ENCODE data around the gene ZBED2. TPM values are rescaled to one million over a fixed set of nuclear protein-coding genes. Genes with fewer than 3 reads are reported as not detected.

Gene ZBED2
- total and polyA plus RNA-seq, 4 donors, result not detected

GRCh38 chr3:111596328-111596727 lies 1.2 kb upstream of the ZBED2 start:
- Histone ChIP-seq H3K9me3 (ENCODE audit: control insufficient read depth, low read length) (no peaks in the 10 kb centered on the region), H3K4me3 (ENCODE audit: low read length in 2 of 2) (no peak overlapping the region), H3K36me3 (ENCODE audit: control insufficient read depth in 1 of 2, insufficient read depth in 2 of 2, low read length in 1 of 2) (no peaks in the 10 kb centered on the region), H3K27ac (ENCODE audit: low read depth in 1 of 2, low read length in 2 of 2) (no peak overlapping the region), H3K4me1 (ENCODE audit: control insufficient read depth in 1 of 2, insufficient read depth in 2 of 2, low read length in 2 of 2) (no peaks in the 10 kb centered on the region), H3K27me3 (ENCODE audit: control insufficient read depth in 1 of 2, insufficient read depth in 2 of 2, low read length in 1 of 2) (no peaks in the 10 kb centered on the region)
- intact Hi-C loops (cut with DNase I), result no loop called here
- WGBS, 2 donors, result 78 to 86% methylated on average over 4 of the region's 4 CpGs
- ATAC-seq (ENCODE audit: low FRiP score) (no peak), DNase-seq (no peak)

DNA sequence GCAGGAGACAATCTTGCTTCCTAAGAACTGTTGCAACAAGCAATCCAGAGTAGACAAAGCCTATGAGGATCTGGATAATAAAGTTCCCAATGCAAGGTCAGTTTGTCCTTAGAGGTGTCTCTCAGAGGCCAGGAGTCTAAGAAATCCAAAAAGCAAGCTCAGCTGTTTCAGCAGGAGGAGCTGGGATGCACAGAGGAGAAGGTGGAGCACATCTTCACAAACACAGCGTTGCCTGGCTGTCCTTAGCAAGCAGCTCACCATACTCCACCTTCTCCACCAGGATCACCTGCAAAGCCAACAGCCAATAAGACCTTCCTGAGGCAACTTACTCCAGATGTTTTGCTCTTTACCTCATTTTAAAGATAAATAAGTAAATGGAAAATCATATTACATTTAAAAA lies 365 bp downstream of the ZBED2 start:
- intact Hi-C loops (cut with DNase I), result no loop called here
- Histone ChIP-seq H3K27me3 (ENCODE audit: control insufficient read depth in 1 of 2, insufficient read depth in 2 of 2, low read length in 1 of 2) (no peaks in the 10 kb centered on the region), H3K9me3 (ENCODE audit: control insufficient read depth, low read length) (no peaks in the 10 kb centered on the region), H3K4me3 (ENCODE audit: low read length in 2 of 2) (no peak overlapping the region), H3K27ac (ENCODE audit: low read depth in 1 of 2, low read length in 2 of 2) (no peak overlapping the region), H3K4me1 (ENCODE audit: control insufficient read depth in 1 of 2, insufficient read depth in 2 of 2, low read length in 2 of 2) (no peaks in the 10 kb centered on the region), H3K36me3 (ENCODE audit: control insufficient read depth in 1 of 2, insufficient read depth in 2 of 2, low read length in 1 of 2) (no peaks in the 10 kb centered on the region)
- DNase-seq, result no peak
- WGBS, 2 donors, result 0% methylated on average over 1 of the region's 1 CpG
- no peak for ATAC-seq (ENCODE audit: low FRiP score)

GRCh38 chr3:111594205-111594604 lies 941 bp downstream of the ZBED2 start:
- no peaks in the 10 kb centered on the region for H3K9me3 ChIP-seq (ENCODE audit: control insufficient read depth, low read length)
- H3K27ac ChIP-seq (ENCODE audit: low read depth in 1 of 2, low read length in 2 of 2), result no peak overlapping the region
- intact Hi-C loops (cut with DNase I), result no loop called here
- no peaks in the 10 kb centered on the region for H3K36me3 ChIP-seq (ENCODE audit: control insufficient read depth in 1 of 2, insufficient read depth in 2 of 2, low read length in 1 of 2)
- 70 to 85% methylated on average over 2 of the region's 2 CpGs for WGBS, 2 donors
- no peak overlapping the region for H3K4me3 ChIP-seq (ENCODE audit: low read length in 2 of 2)
- no peaks in the 10 kb centered on the region for H3K4me1 ChIP-seq (ENCODE audit: control insufficient read depth in 1 of 2, insufficient read depth in 2 of 2, low read length in 2 of 2)
- ATAC-seq (ENCODE audit: low FRiP score) (no peak), DNase-seq (no peak)
- H3K27me3 ChIP-seq (ENCODE audit: control insufficient read depth in 1 of 2, insufficient read depth in 2 of 2, low read length in 1 of 2), result no peaks in the 10 kb centered on the region

GRCh38 chr3:111593666-111594065 lies 1.5 kb downstream of the ZBED2 start:
- ATAC-seq (ENCODE audit: low FRiP score) (peak; percentile 36), DNase-seq (no peak)
- H3K36me3 ChIP-seq (ENCODE audit: control insufficient read depth in 1 of 2, insufficient read depth in 2 of 2, low read length in 1 of 2), result no peaks in the 10 kb centered on the region
- H3K27me3 ChIP-seq (ENCODE audit: control insufficient read depth in 1 of 2, insufficient read depth in 2 of 2, low read length in 1 of 2), result no peaks in the 10 kb centered on the region
- no peaks in the 10 kb centered on the region for H3K9me3 ChIP-seq (ENCODE audit: control insufficient read depth, low read length)
- no peak overlapping the region for H3K27ac ChIP-seq (ENCODE audit: low read depth in 1 of 2, low read length in 2 of 2)
- intact Hi-C loops (cut with DNase I), result no loop called here
- 94 to 98% methylated on average over 9 of the region's 9 CpGs for WGBS, 2 donors
- H3K4me1 ChIP-seq (ENCODE audit: control insufficient read depth in 1 of 2, insufficient read depth in 2 of 2, low read length in 2 of 2), result no peaks in the 10 kb centered on the region
- no peak overlapping the region for H3K4me3 ChIP-seq (ENCODE audit: low read length in 2 of 2)

DNA sequence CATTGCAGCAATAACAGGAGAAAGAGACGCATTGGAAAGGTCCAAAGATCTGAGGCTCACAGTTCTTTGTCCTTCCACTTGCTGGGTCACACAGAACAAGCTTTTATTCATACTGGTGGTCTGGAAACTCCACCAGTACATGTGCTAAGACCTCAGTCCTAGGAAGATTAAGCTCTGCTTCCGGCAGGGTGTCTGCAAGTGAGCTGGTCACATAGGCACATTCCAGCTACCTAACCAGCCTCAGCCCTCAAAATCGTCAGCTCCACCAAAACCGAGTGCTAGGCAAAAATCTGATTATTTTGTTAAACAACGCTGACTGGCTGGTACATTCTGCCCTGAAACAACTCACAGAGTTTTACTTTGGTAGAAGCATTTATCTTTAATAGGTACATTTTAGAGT lies 2.2 kb downstream of the ZBED2 start:
- intact Hi-C loops (cut with DNase I), result no loop called here

DNA sequence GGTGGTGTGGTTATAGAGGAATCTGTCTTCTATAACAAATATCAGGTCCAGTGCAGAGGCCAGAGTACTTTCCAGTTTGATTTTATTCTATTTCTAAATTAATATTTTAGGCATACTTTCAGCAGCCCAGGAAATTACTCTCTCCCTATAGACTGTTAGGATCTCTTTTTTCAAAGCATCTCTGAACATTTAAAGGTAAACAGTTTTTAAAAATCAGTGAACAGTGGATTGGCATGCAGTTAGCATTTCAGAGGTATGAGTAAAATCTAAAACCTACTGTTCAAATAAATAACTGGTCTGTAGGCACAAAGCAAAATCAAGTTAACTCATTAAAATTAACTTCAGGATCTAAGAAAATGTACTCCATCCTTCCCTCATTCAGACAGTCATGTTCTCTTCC lies 3.0 kb downstream of the ZBED2 start:
- H3K9me3 ChIP-seq (ENCODE audit: control insufficient read depth, low read length), result peaks cover 1% of the 10 kb centered on the region
- H3K36me3 ChIP-seq (ENCODE audit: control insufficient read depth in 1 of 2, insufficient read depth in 2 of 2, low read length in 1 of 2), result no peaks in the 10 kb centered on the region
- H3K27me3 ChIP-seq (ENCODE audit: control insufficient read depth in 1 of 2, insufficient read depth in 2 of 2, low read length in 1 of 2), result no peaks in the 10 kb centered on the region
- DNase-seq, result no peak
- no peaks in the 10 kb centered on the region for H3K4me1 ChIP-seq (ENCODE audit: control insufficient read depth in 1 of 2, insufficient read depth in 2 of 2, low read length in 2 of 2)
- no peak overlapping the region for H3K4me3 ChIP-seq (ENCODE audit: low read length in 2 of 2)
- intact Hi-C loops (cut with DNase I), result no loop called here
- no peak for ATAC-seq (ENCODE audit: low FRiP score)
- no peak overlapping the region for H3K27ac ChIP-seq (ENCODE audit: low read depth in 1 of 2, low read length in 2 of 2)

More for the DNA sequence above, 2.2 kb downstream of the ZBED2 start:
- no peak overlapping the region for H3K4me3 ChIP-seq (ENCODE audit: low read length in 2 of 2)
- H3K9me3 ChIP-seq (ENCODE audit: control insufficient read depth, low read length), result no peaks in the 10 kb centered on the region
- ATAC-seq (ENCODE audit: low FRiP score) (no peak), DNase-seq (no peak)
- H3K27me3 ChIP-seq (ENCODE audit: control insufficient read depth in 1 of 2, insufficient read depth in 2 of 2, low read length in 1 of 2), result no peaks in the 10 kb centered on the region
- H3K36me3 ChIP-seq (ENCODE audit: control insufficient read depth in 1 of 2, insufficient read depth in 2 of 2, low read length in 1 of 2), result no peaks in the 10 kb centered on the region
- 57 to 70% methylated on average over 5 of the region's 5 CpGs for WGBS, 2 donors
- no peak overlapping the region for H3K27ac ChIP-seq (ENCODE audit: low read depth in 1 of 2, low read length in 2 of 2)
- H3K4me1 ChIP-seq (ENCODE audit: control insufficient read depth in 1 of 2, insufficient read depth in 2 of 2, low read length in 2 of 2), result no peaks in the 10 kb centered on the region

- H3K4me3 ChIP-seq (ENCODE audit: low read length in 2 of 2), result no peak overlapping the region
- DNase-seq, result no peak
- intact Hi-C loops (cut with DNase I), result no loop called here
- no peak for ATAC-seq (ENCODE audit: low FRiP score)
- no peaks in the 10 kb centered on the region for H3K4me1 ChIP-seq (ENCODE audit: control insufficient read depth in 1 of 2, insufficient read depth in 2 of 2, low read length in 2 of 2)
- H3K27ac ChIP-seq (ENCODE audit: low read depth in 1 of 2, low read length in 2 of 2), result no peak overlapping the region
- WGBS, 2 donors, result 87 to 91% methylated on average over 3 of the region's 3 CpGs
- H3K9me3 ChIP-seq (ENCODE audit: control insufficient read depth, low read length), result peaks cover 1% of the 10 kb centered on the region
- H3K36me3 ChIP-seq (ENCODE audit: control insufficient read depth in 1 of 2, insufficient read depth in 2 of 2, low read length in 1 of 2), result no peaks in the 10 kb centered on the region
- H3K27me3 ChIP-seq (ENCODE audit: control insufficient read depth in 1 of 2, insufficient read depth in 2 of 2, low read length in 1 of 2), result no peaks in the 10 kb centered on the region
These were observed 3.6 kb downstream of the ZBED2 start for GRCh38 chr3:111591555-111591954.

DNA sequence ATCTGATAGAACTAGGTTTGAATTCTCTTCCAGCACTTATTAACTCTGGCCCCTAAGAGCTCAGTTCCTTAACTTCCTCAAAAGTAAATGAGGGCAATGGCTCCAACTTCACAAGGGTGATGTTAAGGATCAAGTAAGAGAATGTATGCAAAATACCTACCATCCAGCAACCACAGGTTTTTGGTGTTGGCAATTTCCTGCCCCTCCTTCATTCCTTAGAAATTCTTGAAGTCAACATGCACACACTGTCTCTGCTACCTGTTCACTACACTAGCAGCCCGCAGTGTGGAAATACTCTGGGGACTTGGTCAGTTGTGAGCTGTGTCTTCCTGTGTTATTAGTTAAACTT lies 5.0 kb downstream of the ZBED2 start:
- Histone ChIP-seq H3K27me3 (ENCODE audit: control insufficient read depth in 1 of 2, insufficient read depth in 2 of 2, low read length in 1 of 2) (no peaks in the 10 kb centered on the region), H3K4me1 (ENCODE audit: control insufficient read depth in 1 of 2, insufficient read depth in 2 of 2, low read length in 2 of 2) (no peaks in the 10 kb centered on the region), H3K4me3 (ENCODE audit: low read length in 2 of 2) (no peak overlapping the region), H3K9me3 (ENCODE audit: control insufficient read depth, low read length) (peaks cover 1% of the 10 kb centered on the region), H3K27ac (ENCODE audit: low read depth in 1 of 2, low read length in 2 of 2) (no peak overlapping the region), H3K36me3 (ENCODE audit: control insufficient read depth in 1 of 2, insufficient read depth in 2 of 2, low read length in 1 of 2) (no peaks in the 10 kb centered on the region)
- intact Hi-C loops (cut with DNase I), result no loop called here
- ATAC-seq (ENCODE audit: low FRiP score) (no peak), DNase-seq (no peak)
- WGBS, 2 donors, result 38 to 62% methylated on average over 1 of the region's 1 CpG

DNA sequence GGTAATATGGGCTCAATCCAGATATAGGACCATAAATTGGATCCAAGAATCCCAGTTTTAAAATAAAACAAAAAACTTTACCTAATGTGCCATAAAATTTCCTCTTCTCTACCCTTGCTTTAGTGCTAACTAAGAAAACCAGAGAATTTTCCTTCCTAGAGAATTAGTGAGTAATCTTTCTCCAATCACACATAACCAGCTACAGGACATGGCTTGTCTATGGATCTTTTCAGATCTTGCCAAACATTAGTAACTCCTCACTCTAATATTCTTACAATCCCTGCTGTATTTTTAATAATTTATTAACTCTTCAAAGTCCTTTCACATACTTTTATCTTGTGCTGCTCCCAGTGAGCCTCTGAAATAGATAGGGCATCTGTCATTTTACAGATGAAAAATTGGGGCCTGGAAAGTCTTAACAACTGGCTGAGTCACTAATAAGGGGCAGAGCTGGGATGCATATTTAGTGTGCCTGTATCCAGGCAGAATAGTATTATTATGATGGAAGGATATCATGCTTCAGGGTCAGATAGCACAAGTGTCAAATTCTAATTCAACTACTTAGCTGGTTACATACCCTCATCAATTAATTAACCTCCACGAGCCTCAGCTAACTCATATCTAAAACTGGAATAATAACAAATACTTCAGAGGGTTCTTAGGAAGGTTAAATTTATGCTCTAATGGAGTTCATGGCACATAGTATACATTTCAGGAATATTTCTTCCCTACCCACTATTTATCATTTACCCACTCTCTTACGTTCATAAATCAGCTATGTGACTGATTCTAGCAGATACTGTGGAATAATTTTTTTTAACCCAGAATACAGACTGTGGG lies 5.6 kb downstream of the ZBED2 start:
- peaks cover 1% of the 10 kb centered on the region for H3K9me3 ChIP-seq (ENCODE audit: control insufficient read depth, low read length)
- H3K4me3 ChIP-seq (ENCODE audit: low read length in 2 of 2), result no peak overlapping the region
- no peaks in the 10 kb centered on the region for H3K27me3 ChIP-seq (ENCODE audit: control insufficient read depth in 1 of 2, insufficient read depth in 2 of 2, low read length in 1 of 2)
- intact Hi-C loops (cut with DNase I), result no loop called here
- no peaks in the 10 kb centered on the region for H3K36me3 ChIP-seq (ENCODE audit: control insufficient read depth in 1 of 2, insufficient read depth in 2 of 2, low read length in 1 of 2)
- ATAC-seq (ENCODE audit: low FRiP score) (no peak), DNase-seq (no peak)
- no peak overlapping the region for H3K27ac ChIP-seq (ENCODE audit: low read depth in 1 of 2, low read length in 2 of 2)
- no peaks in the 10 kb centered on the region for H3K4me1 ChIP-seq (ENCODE audit: control insufficient read depth in 1 of 2, insufficient read depth in 2 of 2, low read length in 2 of 2)
- 37 to 45% methylated on average over 2 of the region's 2 CpGs for WGBS, 2 donors
